Gastrocnemius medialis (tissue), 4 donors: ENCODE measurements around the gene BIN2. TPM values are rescaled to one million over a fixed set of nuclear protein-coding genes. Genes with fewer than 3 reads are reported as not detected.

Source experiments
- ATAC-seq, 2 donors: fragments of 150-250 bp; one replicate each; pipeline ENCODE4 v1.9.1; 2016
- DNase-seq, 2 donors: peaks; one replicate each; pipeline ENCODE4 v3.0.0-alpha.2; 2019
- H3K27ac ChIP-seq, 4 donors: fragments of 200-600 bp; sonication (generic); 1 replicate in 1 of 4; 2 replicates in 3 of 4; pipeline ENCODE4 v1.5.1; 2016 to 2018; ENCODE audit warnings: mild to moderate bottlenecking in 2 of 4, moderate library complexity in 1 of 4
- H3K27me3 ChIP-seq, 3 donors: fragments of 200-600 bp; sonication (generic) in 2 of 3; 1 replicate in 1 of 3; 2 replicates in 2 of 3; pipeline versions ENCODE4 v1.5.1 to v1.6.0; 2016 to 2019; ENCODE audit warnings: mild to moderate bottlenecking in 1 of 3, moderate library complexity in 1 of 3
- H3K36me3 ChIP-seq, 2 donors: fragments of 200-600 bp; sonication (generic) in 1 of 2; one replicate each; pipeline ENCODE4 v1.5.1; 2017 to 2018
- H3K4me1 ChIP-seq, 2 donors: fragments of 200-600 bp; sonication (generic) in 1 of 2; one replicate each; pipeline ENCODE4 v1.5.1; 2016 to 2017; ENCODE audit warnings: mild to moderate bottlenecking in 2 of 2
- H3K4me3 ChIP-seq, 4 donors: fragments of 200-600 bp; sonication (generic) in 3 of 4; 1 replicate in 1 of 4; 2 replicates in 3 of 4; pipeline ENCODE4 v1.5.1; 2016 to 2019; ENCODE audit warnings: mild to moderate bottlenecking in 2 of 4
- H3K9me3 ChIP-seq, 3 donors: fragments of 200-600 bp; sonication (generic) in 2 of 3; 1 replicate in 1 of 3; 2 replicates in 2 of 3; pipeline ENCODE4 v1.5.1; 2016 to 2019
- POLR2A ChIP-seq, 2 donors: fragments of 450-650 bp; IDR thresholded peaks; one replicate each; pipeline ENCODE4 v1.6.1; 2017; ENCODE audit warnings: antibody characterized with exemption in 2 of 2, mild to moderate bottlenecking in 2 of 2, moderate library complexity in 2 of 2
- in situ Hi-C, 4 donors: fragments of 200-750 bp; cut with MboI; loops; one replicate each; pipeline versions ENCODE4 v1.15.0 to v1.8.0; 2017; ENCODE audit warnings: low sequenced_read_pairs in 4 of 4
- intact Hi-C: fragments of 100-400 bp; cut with DNase I; formaldehyde crosslinking; loops from one replicate; pipeline ENCODE4 v1.15.1; 2023; ENCODE audit warnings: low total_unique reads
- total RNA-seq, 4 donors: library from RNA; depleted of rRNA; stranded (reverse); fragments of >200 nt; gene quantifications; one replicate each; pipeline versions ENCODE4 v1.1.0 to v1.2.3, GENCODE V29; 2016
- TF ChIP-seq, protein P1 (sequence below), 5 experiments: fragments of 450-650 bp in 3 of 5; fragments of 200-600 bp in 2 of 5; sonication (generic) in 2 of 5; IDR thresholded peaks in 4 of 5; conservative IDR thresholded peaks in 1 of 5; 1 replicate in 4 of 5; 2 replicates in 1 of 5; pipeline ENCODE4 v1.5.1; 2016 to 2019; ENCODE audit warnings: antibody characterized with exemption in 5 of 5, mild to moderate bottlenecking in 3 of 5, moderate library complexity in 3 of 5

The BIN2 gene
- total RNA-seq, 4 donors from 2014 or later, result 0.87 to 1.3 (median 1.2) TPM

- TF ChIP-seq, protein P1, sequence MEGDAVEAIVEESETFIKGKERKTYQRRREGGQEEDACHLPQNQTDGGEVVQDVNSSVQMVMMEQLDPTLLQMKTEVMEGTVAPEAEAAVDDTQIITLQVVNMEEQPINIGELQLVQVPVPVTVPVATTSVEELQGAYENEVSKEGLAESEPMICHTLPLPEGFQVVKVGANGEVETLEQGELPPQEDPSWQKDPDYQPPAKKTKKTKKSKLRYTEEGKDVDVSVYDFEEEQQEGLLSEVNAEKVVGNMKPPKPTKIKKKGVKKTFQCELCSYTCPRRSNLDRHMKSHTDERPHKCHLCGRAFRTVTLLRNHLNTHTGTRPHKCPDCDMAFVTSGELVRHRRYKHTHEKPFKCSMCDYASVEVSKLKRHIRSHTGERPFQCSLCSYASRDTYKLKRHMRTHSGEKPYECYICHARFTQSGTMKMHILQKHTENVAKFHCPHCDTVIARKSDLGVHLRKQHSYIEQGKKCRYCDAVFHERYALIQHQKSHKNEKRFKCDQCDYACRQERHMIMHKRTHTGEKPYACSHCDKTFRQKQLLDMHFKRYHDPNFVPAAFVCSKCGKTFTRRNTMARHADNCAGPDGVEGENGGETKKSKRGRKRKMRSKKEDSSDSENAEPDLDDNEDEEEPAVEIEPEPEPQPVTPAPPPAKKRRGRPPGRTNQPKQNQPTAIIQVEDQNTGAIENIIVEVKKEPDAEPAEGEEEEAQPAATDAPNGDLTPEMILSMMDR (IDR thresholded peaks at IDR 0.05 in 4 of 5, conservative IDR thresholded peaks at IDR 0.05 in 1 of 5), result no peak
- no peak for TF ChIP-seq POLR2A (IDR thresholded peaks at IDR 0.05)
- Histone ChIP-seq H3K4me3 (no peak overlapping the region), H3K27me3 (no peaks in the 10 kb centered on the region), H3K36me3 (no peaks in the 10 kb centered on the region), H3K9me3 (no peaks in the 10 kb centered on the region), H3K27ac (no peak overlapping the region), H3K4me1 (no peaks in the 10 kb centered on the region)
- in situ Hi-C loops, result loop anchor here (10.0 to 25.0 kb wide), 4 partner anchors 84 to 537 kb away; partner anchors contain the start of genes LETMD1 (in 2 of the 4) and TMPRSS12 (in 1 of the 4)
- no peak for DNase-seq
- intact Hi-C loops, result no loop called here
- ATAC-seq, result no peak
Observed at GRCh38 chr12:51349026-51349425, 25.1 kb upstream of the BIN2 start.

DNA sequence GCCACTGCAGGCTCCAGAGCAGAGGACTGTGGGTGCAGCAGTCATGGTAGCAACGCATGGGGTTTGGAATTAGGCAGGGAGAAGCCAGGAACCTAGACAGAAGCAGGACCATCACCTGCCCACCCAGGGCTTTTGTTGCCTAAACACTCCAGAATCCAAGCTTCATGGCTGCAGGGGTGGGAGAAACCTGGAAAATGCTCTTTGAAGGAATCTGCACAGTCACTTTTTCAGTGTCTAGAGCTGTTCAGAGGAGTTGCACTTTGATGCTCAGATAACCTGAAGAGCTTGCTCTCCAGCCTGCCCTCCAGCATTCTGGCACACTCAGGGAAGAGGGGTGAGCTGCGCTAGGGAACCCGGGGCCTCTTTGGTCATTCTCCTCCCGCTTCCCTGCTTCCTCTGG, 24.1 kb upstream of the BIN2 start:
- Histone ChIP-seq H3K4me1 (no peaks in the 10 kb centered on the region), H3K27ac (no peak overlapping the region), H3K36me3 (no peaks in the 10 kb centered on the region), H3K27me3 (no peaks in the 10 kb centered on the region), H3K4me3 (no peak overlapping the region), H3K9me3 (no peaks in the 10 kb centered on the region)
- no peak for TF ChIP-seq POLR2A (IDR thresholded peaks at IDR 0.05)
- TF ChIP-seq, protein P1 (IDR thresholded peaks at IDR 0.05 in 4 of 5, conservative IDR thresholded peaks at IDR 0.05 in 1 of 5), result no peak
- no peak for DNase-seq
- in situ Hi-C loops, result loop anchor here (10.0 to 25.0 kb wide), 4 partner anchors 83 to 536 kb away; partner anchors contain the start of genes LETMD1 (in 2 of the 4) and TMPRSS12 (in 1 of the 4)
- ATAC-seq, result no peak
- intact Hi-C loops, result no loop called here

DNA sequence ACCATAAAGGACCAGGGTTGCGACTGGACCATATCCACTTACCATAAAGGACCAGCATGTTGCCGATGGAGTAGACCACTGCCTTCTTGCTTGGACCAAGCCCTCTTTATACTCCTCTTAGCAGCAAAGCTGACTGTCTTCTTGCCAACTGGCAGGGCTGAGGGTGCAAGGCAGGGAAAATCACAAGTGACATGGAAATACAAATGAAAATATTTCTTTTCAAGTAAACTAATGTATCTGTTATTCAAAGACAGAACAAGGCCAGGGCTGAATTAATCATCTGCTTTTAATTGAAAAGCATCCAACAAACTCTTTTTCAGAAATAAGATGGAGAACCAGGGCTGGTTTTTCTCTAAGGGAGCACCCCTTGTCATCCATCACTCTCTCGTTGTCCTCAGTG, 22.6 kb upstream of the BIN2 start, which contains the start of gene CELA1:
TSS of gene CELA1 (minus strand) at position 99 of the 400 bp plus-strand sequence. CDS start at position 58, 41 bp downstream.
- TF ChIP-seq, protein P1 (IDR thresholded peaks at IDR 0.05 in 4 of 5, conservative IDR thresholded peaks at IDR 0.05 in 1 of 5), result no peak
- TF ChIP-seq POLR2A (IDR thresholded peaks at IDR 0.05), result no peak
- no peaks in the 10 kb centered on the region for H3K36me3 ChIP-seq
- no peaks in the 10 kb centered on the region for H3K9me3 ChIP-seq
- H3K4me1 ChIP-seq, result no peaks in the 10 kb centered on the region
- DNase-seq (no peak), ATAC-seq (no peak)
- H3K27ac ChIP-seq, result no peak within 1 kb of the TSS
- intact Hi-C loops, result no loop called here
- no peak within 1 kb of the TSS for H3K4me3 ChIP-seq
- H3K27me3 ChIP-seq, result no peaks in the 10 kb centered on the region
- in situ Hi-C loops, result loop anchor here (10.0 to 25.0 kb wide), 4 partner anchors 82 to 534 kb away; partner anchors contain the start of genes LETMD1 (in 2 of the 4) and TMPRSS12 (in 1 of the 4)

GRCh38 chr12:51345681-51346080, 21.7 kb upstream of the BIN2 start:
- Histone ChIP-seq H3K27me3 (no peaks in the 10 kb centered on the region), H3K4me3 (no peak overlapping the region), H3K36me3 (no peaks in the 10 kb centered on the region), H3K9me3 (no peaks in the 10 kb centered on the region), H3K4me1 (no peaks in the 10 kb centered on the region), H3K27ac (no peak overlapping the region)
- no peak for ATAC-seq
- DNase-seq, result no peak
- TF ChIP-seq POLR2A (IDR thresholded peaks at IDR 0.05), result no peak
- TF ChIP-seq, protein P1 (IDR thresholded peaks at IDR 0.05 in 4 of 5, conservative IDR thresholded peaks at IDR 0.05 in 1 of 5), result no peak
- intact Hi-C loops (no loop called here), in situ Hi-C loops (loop anchor here (10.0 to 25.0 kb wide), 4 partner anchors 81 to 533 kb away; partner anchors contain the start of genes LETMD1 (in 2 of the 4) and TMPRSS12 (in 1 of the 4))
